Measurements from ENCODE around the gene ISYNA1. TPM values are rescaled to one million over a fixed set of nuclear protein-coding genes. Genes with fewer than 3 reads are reported as not detected.

The ISYNA1 gene
- total RNA-seq, 4 donors from 2014 or later: 15.8 to 38.9 (median 26.2) TPM

DNA sequence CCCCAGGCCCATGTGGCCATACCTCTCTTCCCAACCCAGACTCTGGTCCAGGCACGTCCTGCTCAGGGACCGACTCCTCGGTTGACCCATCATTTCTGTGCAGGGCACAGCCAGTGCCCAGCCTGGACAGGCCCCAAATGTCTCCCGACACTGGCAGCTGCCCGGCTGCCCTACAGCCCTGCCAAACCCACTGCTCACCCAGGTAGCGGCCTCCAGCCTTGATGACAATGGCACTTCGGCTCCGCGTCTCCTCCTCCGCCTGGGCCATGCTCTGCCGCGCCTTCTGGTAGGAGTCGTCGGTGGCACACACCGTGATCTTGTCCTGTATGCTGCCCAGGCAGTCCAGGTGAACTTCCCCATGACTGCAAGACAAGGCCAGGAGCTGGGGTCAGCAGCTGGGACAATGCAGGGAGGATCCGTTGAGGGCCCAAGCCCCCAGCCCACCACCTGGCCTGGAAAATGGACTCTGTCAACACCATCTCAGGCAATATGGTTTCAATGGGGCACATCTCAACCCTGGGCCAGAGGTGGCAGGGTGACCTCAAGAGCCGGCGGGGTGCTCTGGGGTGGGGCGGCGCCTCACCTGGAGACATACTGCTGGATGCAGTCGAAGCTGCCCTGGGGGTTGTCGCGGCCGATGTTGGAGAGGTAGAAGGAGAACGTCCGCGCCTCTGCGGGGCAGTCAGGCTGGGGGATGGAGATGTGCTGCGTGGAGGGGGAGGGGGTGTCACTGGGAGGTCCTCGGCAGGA, 27.5 kb upstream of the ISYNA1 start:
- H3K4me1 ChIP-seq: peaks cover 83 to 97% (median 96%) of the 10 kb centered on the region in 4 donors
- H3K4me3 ChIP-seq: no peak overlapping the region
- WGBS: 89% methylated on average over 29 of the region's 30 CpGs
- no peaks in the 10 kb centered on the region for H3K9me3 ChIP-seq
- no peaks in the 10 kb centered on the region for H3K27me3 ChIP-seq
- intact Hi-C loops (cut with DNase I): no loop called here
- peak overlapping the region; percentile 77 to 91 (median 88) for H3K27ac ChIP-seq (replicated peaks in 1 of 4)
- peaks cover under 1 to 35% (median 22%) of the 10 kb centered on the region in 4 donors for H3K36me3 ChIP-seq
- TF ChIP-seq POLR2A (IDR thresholded peaks at IDR 0.05; ENCODE audit: low read depth) (no peak), EP300 (IDR thresholded peaks at IDR 0.05) (no peak), POLR2AphosphoS5 (IDR thresholded peaks at IDR 0.05) (no peak)
- TF ChIP-seq, protein P1, sequence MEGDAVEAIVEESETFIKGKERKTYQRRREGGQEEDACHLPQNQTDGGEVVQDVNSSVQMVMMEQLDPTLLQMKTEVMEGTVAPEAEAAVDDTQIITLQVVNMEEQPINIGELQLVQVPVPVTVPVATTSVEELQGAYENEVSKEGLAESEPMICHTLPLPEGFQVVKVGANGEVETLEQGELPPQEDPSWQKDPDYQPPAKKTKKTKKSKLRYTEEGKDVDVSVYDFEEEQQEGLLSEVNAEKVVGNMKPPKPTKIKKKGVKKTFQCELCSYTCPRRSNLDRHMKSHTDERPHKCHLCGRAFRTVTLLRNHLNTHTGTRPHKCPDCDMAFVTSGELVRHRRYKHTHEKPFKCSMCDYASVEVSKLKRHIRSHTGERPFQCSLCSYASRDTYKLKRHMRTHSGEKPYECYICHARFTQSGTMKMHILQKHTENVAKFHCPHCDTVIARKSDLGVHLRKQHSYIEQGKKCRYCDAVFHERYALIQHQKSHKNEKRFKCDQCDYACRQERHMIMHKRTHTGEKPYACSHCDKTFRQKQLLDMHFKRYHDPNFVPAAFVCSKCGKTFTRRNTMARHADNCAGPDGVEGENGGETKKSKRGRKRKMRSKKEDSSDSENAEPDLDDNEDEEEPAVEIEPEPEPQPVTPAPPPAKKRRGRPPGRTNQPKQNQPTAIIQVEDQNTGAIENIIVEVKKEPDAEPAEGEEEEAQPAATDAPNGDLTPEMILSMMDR (IDR thresholded peaks at IDR 0.05): no peak
- no peak for DNase-seq (ENCODE audit: extremely low spot score)

GRCh38 chr19:18464646-18465045, 26.7 kb upstream of the ISYNA1 start:
- peak; percentile 96 for DNase-seq (ENCODE audit: extremely low spot score)
- Histone ChIP-seq H3K27me3 (no peaks in the 10 kb centered on the region), H3K27ac (replicated peaks in 1 of 4) (peak overlapping the region; percentile 77 to 91 (median 88)), H3K36me3 (peaks cover 0 to 36% (median 23%) of the 10 kb centered on the region in 4 donors), H3K4me3 (no peak overlapping the region), H3K9me3 (no peaks in the 10 kb centered on the region), H3K4me1 (peaks cover 81 to 97% (median 96%) of the 10 kb centered on the region in 4 donors)
- TF ChIP-seq POLR2A (IDR thresholded peaks at IDR 0.05; ENCODE audit: low read depth) (no peak), POLR2AphosphoS5 (IDR thresholded peaks at IDR 0.05) (peak; percentile 83 to 92)
- intact Hi-C loops (cut with DNase I): loop anchor here (5.0 kb wide), 1 partner anchor 58 kb away; the partner anchor contains the start of gene ELL
- 24% methylated on average over 4 of the region's 8 CpGs for WGBS

DNA sequence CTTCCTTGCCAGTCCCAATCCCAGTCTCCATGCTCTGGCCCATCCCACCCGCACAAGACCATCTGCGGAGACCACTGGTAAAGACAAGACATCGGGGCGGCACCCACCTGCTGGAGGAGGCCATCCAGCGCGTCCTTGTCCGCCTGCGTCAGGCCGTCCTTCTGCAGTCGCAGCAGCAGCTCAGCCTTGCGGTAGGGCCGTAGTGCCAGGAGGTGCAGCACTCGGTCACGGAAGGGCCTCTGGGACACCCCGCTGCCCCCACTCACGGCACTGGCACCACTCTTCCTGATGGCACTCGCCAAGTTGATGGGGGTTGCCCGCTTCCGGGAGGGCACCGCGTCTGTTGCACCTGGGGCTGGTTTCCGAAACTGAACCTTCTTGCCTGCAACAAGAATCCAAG, 23.5 kb upstream of the ISYNA1 start:
- H3K9me3 ChIP-seq: no peaks in the 10 kb centered on the region
- H3K4me3 ChIP-seq: no peak overlapping the region
- peak overlapping the region; percentile 83 to 95 (median 90) for H3K27ac ChIP-seq (replicated peaks in 1 of 4)
- H3K4me1 ChIP-seq: peaks cover 74 to 100% (median 100%) of the 10 kb centered on the region in 4 donors
- 91% methylated on average over 12 of the region's 22 CpGs for WGBS
- TF ChIP-seq, protein P1 (IDR thresholded peaks at IDR 0.05): no peak
- intact Hi-C loops (cut with DNase I): loop anchor here (5.0 kb wide), 1 partner anchor 61 kb away; the partner anchor contains the start of gene ELL
- peaks cover 0 to 52% (median 40%) of the 10 kb centered on the region in 4 donors for H3K36me3 ChIP-seq
- no peak for DNase-seq (ENCODE audit: extremely low spot score)
- H3K27me3 ChIP-seq: no peaks in the 10 kb centered on the region

GRCh38 chr19:18460900-18461299, 23.0 kb upstream of the ISYNA1 start:
- H3K4me1 ChIP-seq: peaks cover 69 to 100% (median 99%) of the 10 kb centered on the region in 4 donors

More at GRCh38 chr19:18460900-18461299, 23.0 kb upstream of the ISYNA1 start:
- Histone ChIP-seq H3K36me3 (peaks cover 0 to 58% (median 42%) of the 10 kb centered on the region in 4 donors), H3K27me3 (no peaks in the 10 kb centered on the region), H3K9me3 (no peaks in the 10 kb centered on the region), H3K4me3 (no peak overlapping the region), H3K27ac (replicated peaks in 1 of 4) (peak overlapping the region; percentile 83 to 95 (median 90))
- TF ChIP-seq, protein P1 (IDR thresholded peaks at IDR 0.05): no peak
- TF ChIP-seq EP300 (IDR thresholded peaks at IDR 0.05) (no peak), POLR2A (IDR thresholded peaks at IDR 0.05; ENCODE audit: low read depth) (no peak), POLR2AphosphoS5 (IDR thresholded peaks at IDR 0.05) (no peak)
- intact Hi-C loops (cut with DNase I): loop anchor here (5.0 kb wide), 1 partner anchor 61 kb away; the partner anchor contains the start of gene ELL
- no peak for DNase-seq (ENCODE audit: extremely low spot score)
- WGBS: 73% methylated on average over 6 of the region's 12 CpGs

All from esophagus muscularis mucosa (tissue), 4 donors.